NCI-H187 treated with DMSO at 0.1 percent for 48 hours (cell line): ENCODE results near the gene MRPL2.

Experiments used
- DNase-seq: peaks from one replicate; lab custom pipeline; 2025; lab: John Stamatoyannopoulos, UW

Gene MRPL2

DNA sequence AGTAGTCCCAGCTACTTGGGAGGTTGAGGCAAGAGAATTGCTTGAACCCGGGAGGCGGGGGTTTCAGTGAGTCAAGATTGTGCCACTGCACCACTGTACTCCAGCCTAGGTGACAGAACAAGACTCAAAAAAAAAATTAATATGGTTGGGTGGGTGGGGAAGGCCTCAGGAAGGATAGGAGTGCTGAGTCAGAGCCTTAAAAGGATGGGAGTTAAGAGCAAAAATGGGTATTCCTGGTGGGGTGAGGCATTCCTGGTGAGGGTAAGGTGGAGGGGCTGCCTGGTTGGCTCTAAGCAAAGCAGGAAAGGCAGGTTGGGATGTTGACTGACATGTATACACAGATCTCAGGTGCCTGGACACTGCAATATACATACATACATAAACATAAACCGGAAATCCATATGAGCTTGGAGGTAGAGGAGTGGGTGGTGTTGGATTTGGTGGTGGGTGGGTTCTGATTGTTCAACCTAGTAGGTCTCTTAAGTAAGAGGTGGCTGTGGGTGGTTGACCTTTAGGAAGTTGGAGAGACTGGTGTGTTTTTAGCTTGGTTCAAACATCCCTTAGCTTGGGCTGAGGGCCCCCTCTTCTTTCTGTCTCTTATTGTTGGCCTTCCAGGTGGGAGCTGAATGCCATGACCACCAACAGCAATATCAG is 39.1 kb downstream of the MRPL2 start:
- DNase-seq: no peak

- no peak for DNase-seq
Observed at GRCh38 chr6:43019152-43019551, 40.1 kb downstream of the MRPL2 start.

GRCh38 chr6:43016943-43017334 is 42.3 kb downstream of the MRPL2 start:
- DNase-seq: no peak

GRCh38 chr6:43016176-43016942 is 42.9 kb downstream of the MRPL2 start:
- no peak for DNase-seq

- DNase-seq: no peak
Observed at GRCh38 chr6:43014434-43014909, 44.8 kb downstream of the MRPL2 start.

- DNase-seq: peak; percentile 99
Observed at GRCh38 chr6:43013843-43014433, 45.3 kb downstream of the MRPL2 start, which contains the start of the genes KLHDC3 and MEA1. Gene KLHDC3 (plus strand): TSS chr6:43014249. CDS start chr6:43017193, 2,944 bp downstream. Gene MEA1 (minus strand): TSS chr6:43013946. CDS start chr6:43013813, 133 bp downstream.

GRCh38 chr6:43013097-43013842 is 46.0 kb downstream of the MRPL2 start:
- no peak for DNase-seq

- no peak for DNase-seq
Observed at GRCh38 chr6:43012364-43012763, 46.9 kb downstream of the MRPL2 start.

DNA sequence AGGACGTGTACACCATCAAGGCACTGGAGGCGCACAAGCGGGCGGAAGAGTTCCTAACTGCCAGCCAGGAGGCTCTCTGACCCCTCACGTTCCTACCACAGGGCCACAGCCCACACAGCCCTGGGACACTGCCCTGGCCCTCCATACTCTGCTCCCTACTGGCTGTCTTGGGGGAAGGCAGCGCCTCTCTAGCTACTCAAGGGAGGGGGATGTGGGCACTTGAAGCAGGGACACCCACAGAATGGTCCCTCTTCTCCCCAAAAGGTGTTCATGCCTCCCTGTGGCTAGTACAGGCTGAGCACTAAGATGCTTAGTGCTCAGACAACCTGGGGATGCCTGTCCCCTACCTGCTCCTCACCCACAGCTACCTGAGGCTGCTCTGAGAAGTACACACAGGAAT is 48.0 kb downstream of the MRPL2 start:
- no peak for DNase-seq

DNA sequence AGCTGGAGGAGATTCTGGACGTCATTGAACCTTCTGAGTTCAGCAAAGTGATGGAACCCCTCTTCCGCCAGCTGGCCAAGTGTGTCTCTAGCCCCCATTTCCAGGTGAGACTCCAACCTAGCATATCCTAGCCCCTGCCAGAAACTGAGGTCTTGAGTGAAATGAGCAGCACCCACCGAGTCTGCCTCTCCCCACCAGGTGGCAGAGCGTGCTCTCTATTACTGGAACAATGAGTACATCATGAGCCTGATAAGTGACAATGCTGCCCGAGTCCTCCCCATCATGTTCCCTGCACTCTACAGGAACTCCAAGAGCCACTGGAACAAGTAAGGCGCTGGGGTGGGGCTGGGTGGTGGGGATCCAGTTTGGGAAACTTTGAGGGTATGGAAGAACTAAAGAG is 50.1 kb downstream of the MRPL2 start:
- no peak for DNase-seq

GRCh38 chr6:43007126-43007525 is 52.1 kb downstream of the MRPL2 start:
- DNase-seq: no peak

GRCh38 chr6:43006251-43006650 is 53.0 kb downstream of the MRPL2 start:
- DNase-seq: no peak

DNA sequence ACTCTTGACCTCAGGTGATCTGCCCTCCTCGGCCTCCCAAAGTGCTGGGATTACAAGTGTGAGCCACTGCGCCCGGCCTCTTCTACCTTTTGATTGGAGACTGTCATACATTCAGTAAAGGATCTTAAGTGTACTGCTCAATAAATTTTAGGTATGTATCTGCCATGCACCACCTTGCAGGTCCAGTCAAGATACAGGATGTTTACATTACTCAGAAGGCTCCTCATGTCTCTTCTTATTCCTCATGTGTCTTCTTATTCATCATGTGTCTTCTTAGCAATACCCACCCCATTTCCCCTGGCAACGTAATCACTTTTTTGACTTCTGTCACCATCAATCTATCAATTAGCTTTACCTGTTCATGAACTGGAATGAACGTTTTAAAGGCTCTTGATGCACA is 53.4 kb downstream of the MRPL2 start:
- no peak for DNase-seq
